ENCODE data around the gene ZDHHC20.

The ZDHHC20 gene

GRCh38 chr13:21326155-21327031, 132.7 kb downstream of the ZDHHC20 start:
- DNase-seq (ENCODE audit: low read depth in 2 of 2) = peak in 1 of 2 donors; percentile 7

DNA sequence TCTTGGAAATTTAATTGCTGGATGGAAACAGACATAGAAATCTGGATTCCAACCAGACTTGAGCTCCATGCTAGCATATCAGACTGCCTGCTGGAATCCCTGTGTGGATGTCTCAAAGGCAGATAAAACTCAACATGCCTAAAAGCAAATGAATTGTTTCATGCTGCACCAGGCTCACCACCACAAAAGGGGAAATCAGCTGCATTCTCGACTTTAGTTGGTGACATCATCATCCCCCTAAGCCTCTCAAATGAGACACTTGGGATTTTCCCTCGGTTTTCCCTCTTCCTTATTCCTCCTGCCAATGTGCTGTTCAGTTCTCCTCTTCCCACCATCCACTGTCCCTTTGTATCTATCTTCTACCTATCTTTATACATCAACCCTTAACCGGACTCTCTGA, 134.3 kb downstream of the ZDHHC20 start:
- no peak for DNase-seq (ENCODE audit: low read depth in 2 of 2)

DNA sequence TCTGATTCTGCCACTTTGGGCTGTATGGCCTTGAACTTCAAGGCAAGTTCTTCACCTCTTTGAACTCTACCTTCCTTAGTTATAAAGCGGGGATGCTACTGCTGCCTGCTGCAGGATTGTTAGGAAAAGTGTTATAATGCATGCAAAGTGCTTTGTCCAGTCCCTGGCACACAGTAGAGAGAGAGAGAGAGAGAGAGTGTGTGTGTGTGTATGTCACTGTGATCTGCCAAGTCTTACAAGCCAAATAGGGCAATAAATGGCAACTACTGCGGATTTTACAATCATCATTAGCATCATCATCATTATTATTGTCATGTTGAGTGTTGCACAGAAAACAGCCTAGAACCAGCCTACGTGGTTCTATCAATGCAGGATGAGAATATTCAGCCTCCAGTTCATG, 136.1 kb downstream of the ZDHHC20 start:
- no peak for DNase-seq (ENCODE audit: low read depth in 2 of 2)
